Choroid plexus epithelial cell (primary cell): ENCODE measurements around the gene MMADHC.

ENCODE experiments used
- DNase-seq: peaks from one replicate; pipeline ENCODE4 v3.0.0-alpha.2; 2010; ENCODE audit warnings: low read depth
- H3K4me3 ChIP-seq: 2 replicates; pipeline ENCODE4 v1.5.1; 2011; ENCODE audit warnings: low read depth, mild to moderate bottlenecking, control low read depth, low read length, moderate library complexity
- CTCF ChIP-seq: conservative IDR thresholded peaks from 2 replicates; pipeline ENCODE4 v1.5.1; 2011; ENCODE audit warnings: low read depth, mild to moderate bottlenecking, control low read depth, inconsistent platforms, low read length, moderate library complexity

Gene MMADHC

GRCh38 chr2:149625271-149625670, 37.7 kb upstream of the MMADHC start:
- no peak for TF ChIP-seq CTCF
- no peak overlapping the region for H3K4me3 ChIP-seq

GRCh38 chr2:149622343-149622742, 34.8 kb upstream of the MMADHC start:
- no peak for DNase-seq
- no peak overlapping the region for H3K4me3 ChIP-seq
- no peak for TF ChIP-seq CTCF

More at GRCh38 chr2:149625271-149625670, 37.7 kb upstream of the MMADHC start:
- DNase-seq = no peak

GRCh38 chr2:149617476-149617875, 29.9 kb upstream of the MMADHC start:
- peak; percentile 52 for DNase-seq
- no peak for TF ChIP-seq CTCF
- no peak overlapping the region for H3K4me3 ChIP-seq

- H3K4me3 ChIP-seq = no peak overlapping the region
- peak; percentile 65 for DNase-seq
- TF ChIP-seq CTCF = no peak
Observed at GRCh38 chr2:149616681-149617456, 29.3 kb upstream of the MMADHC start.

- no peak for TF ChIP-seq CTCF
- DNase-seq = peak; percentile 78
- H3K4me3 ChIP-seq = no peak overlapping the region
Observed at GRCh38 chr2:149613704-149614103, 26.1 kb upstream of the MMADHC start.

- peak; percentile 82 for DNase-seq
Observed at GRCh38 chr2:149612122-149612521, 24.5 kb upstream of the MMADHC start.

More at GRCh38 chr2:149612122-149612521, 24.5 kb upstream of the MMADHC start:
- no peak for TF ChIP-seq CTCF
- no peak overlapping the region for H3K4me3 ChIP-seq
